H1 (cell line): ENCODE measurements around the gene NADK. TPM values are rescaled to one million over a fixed set of nuclear protein-coding genes. Genes with fewer than 3 reads are reported as not detected.

Experiments
- CTCF ChIA-PET: fragments of 300-600 bp; sonication (Branson Sonifier 250); formaldehyde crosslinking; loops from one replicate; lab custom pipeline; 2021; ENCODE audit not compliant: partially characterized antibody; lab: Charles Lee
- POLR2A ChIA-PET: fragments of 300-600 bp; sonication (Branson Sonifier 250); formaldehyde crosslinking; loops from one replicate; lab custom pipeline; 2021; ENCODE audit warnings: inconsistent platforms; ENCODE audit not compliant: partially characterized antibody; lab: Charles Lee
- DNase-seq, 2 experiments: peaks; one replicate each; pipeline versions ENCODE4 v3.0.0 to v3.0.0-alpha.2; 2010 to 2022; ENCODE audit warnings: low spot score in 2 of 2, low read depth in 1 of 2, mixed read lengths in 1 of 2
- FAIRE-seq: peaks from 2 replicates; lab custom pipeline; 2011; peaks lifted over from hg19 to GRCh38; lab: Jason Lieb, UNC
- H2AFZ ChIP-seq: 2 replicates; pipeline ENCODE4 v1.8.1; 2012; ENCODE audit warnings: low read length, inconsistent platforms
- H2AK5ac ChIP-seq: 2 replicates; pipeline ENCODE4 v1.6.1; 2013; ENCODE audit warnings: low read depth, low read length
- H2BK120ac ChIP-seq: replicated peaks from 2 replicates; pipeline ENCODE3; 2013; ENCODE audit warnings: low read depth, low read length, inconsistent platforms
- H2BK12ac ChIP-seq: 2 replicates; pipeline ENCODE4 v1.6.1; 2013; ENCODE audit warnings: low read depth, low read length
- H2BK15ac ChIP-seq: 2 replicates; pipeline ENCODE4 v1.6.1; 2013; ENCODE audit warnings: low read length
- H2BK20ac ChIP-seq: 2 replicates; pipeline ENCODE4 v1.6.1; 2013; ENCODE audit warnings: low read length
- H2BK5ac ChIP-seq: 2 replicates; pipeline ENCODE4 v1.6.1; 2013; ENCODE audit warnings: low read depth, low read length
- H3K14ac ChIP-seq: 2 replicates; pipeline ENCODE4 v1.6.1; 2013; ENCODE audit warnings: inconsistent platforms; ENCODE audit not compliant: insufficient read length
- H3K18ac ChIP-seq: 2 replicates; pipeline ENCODE4 v1.6.1; 2013; ENCODE audit warnings: low read length; ENCODE audit errors: extremely low read depth
- H3K23ac ChIP-seq: 2 replicates; pipeline ENCODE4 v1.6.1; 2013; ENCODE audit warnings: inconsistent platforms; ENCODE audit not compliant: insufficient read length
- H3K23me2 ChIP-seq: 2 replicates; pipeline ENCODE4 v1.6.1; 2013; ENCODE audit warnings: low read depth, low read length
- H3K27ac ChIP-seq: 2 replicates; pipeline ENCODE4 v1.6.1; 2011; ENCODE audit warnings: low read depth, low read length, inconsistent platforms
- H3K27me3 ChIP-seq, 4 experiments: replicated peaks in 1 of 4; 1 replicate in 1 of 4; 2 replicates in 3 of 4; pipeline versions ENCODE4 v1.6.1 to v1.8.1; 2011 to 2013; ENCODE audit warnings: low read length in 3 of 4, mild to moderate bottlenecking in 3 of 4, inconsistent platforms in 2 of 4, mixed read lengths in 2 of 4, moderate library complexity in 1 of 4; ENCODE audit not compliant: control insufficient read depth in 3 of 4, insufficient read depth in 3 of 4; ENCODE audit errors: extremely low read depth in 1 of 4
- H3K36me3 ChIP-seq, 4 experiments: 2 replicates each; pipeline versions ENCODE4 v1.6.1 to v1.8.1; 2011 to 2013; ENCODE audit warnings: mild to moderate bottlenecking in 4 of 4, low read length in 3 of 4, moderate library complexity in 2 of 4, control low read depth in 1 of 4, inconsistent platforms in 1 of 4; ENCODE audit not compliant: insufficient read depth in 4 of 4, control insufficient read depth in 2 of 4
- H3K4ac ChIP-seq: replicated peaks from 2 replicates; pipeline ENCODE3; 2013; ENCODE audit warnings: low read length, low read depth, mixed read lengths, inconsistent platforms; ENCODE audit not compliant: insufficient read length
- H3K4me1 ChIP-seq, 4 experiments: replicated peaks in 1 of 4; 1 replicate in 1 of 4; 2 replicates in 3 of 4; pipeline versions ENCODE4 v1.6.1 to v1.8.1; 2011 to 2013; ENCODE audit warnings: low read length in 3 of 4, inconsistent platforms in 2 of 4, mixed read lengths in 1 of 4; ENCODE audit not compliant: insufficient read depth in 4 of 4, control insufficient read depth in 3 of 4
- H3K4me2 ChIP-seq, 2 experiments: 2 replicates each; pipeline versions ENCODE4 v1.6.1 to v1.8.1; 2011 to 2013; ENCODE audit warnings: low read depth in 2 of 2, low read length in 2 of 2, control low read depth in 1 of 2, inconsistent platforms in 1 of 2, mild to moderate bottlenecking in 1 of 2; ENCODE audit not compliant: insufficient read depth in 1 of 2
- H3K4me3 ChIP-seq, 4 experiments: fragments of 200-600, 300-600 bp in 1 of 4; sonication (generic), shearing (Covaris generic), sonication (Bioruptor Twin) in 1 of 4; 2 replicates each; pipeline versions ENCODE4 v1.5.1 to v1.8.1; 2011 to 2016; ENCODE audit warnings: low read length in 4 of 4, low read depth in 3 of 4, control low read depth in 2 of 4, inconsistent platforms in 2 of 4, mild to moderate bottlenecking in 2 of 4, mixed read lengths in 1 of 4, moderate library complexity in 1 of 4; ENCODE audit not compliant: insufficient read depth in 2 of 4; ENCODE audit errors: extremely low read depth in 1 of 4
- H3K56ac ChIP-seq: replicated peaks from 2 replicates; pipeline ENCODE3; 2013; ENCODE audit warnings: low read depth, mild to moderate bottlenecking, mixed read lengths, low read length, inconsistent platforms; ENCODE audit not compliant: insufficient read length
- H3K79me1 ChIP-seq: 2 replicates; pipeline ENCODE4 v1.6.1; 2013; ENCODE audit warnings: low read depth, low read length, control low read depth
- H3K79me2 ChIP-seq, 2 experiments: 2 replicates each; pipeline versions ENCODE4 v1.6.1 to v1.8.1; 2012 to 2013; ENCODE audit warnings: low read length in 2 of 2, mild to moderate bottlenecking in 2 of 2, inconsistent platforms in 1 of 2; ENCODE audit not compliant: insufficient read depth in 2 of 2, control insufficient read depth in 1 of 2
- H3K9ac ChIP-seq, 4 experiments: replicated peaks in 1 of 4; 1 replicate in 1 of 4; 2 replicates in 3 of 4; pipeline versions ENCODE4 v1.6.1 to v1.8.1; 2011 to 2013; ENCODE audit warnings: low read depth in 3 of 4, low read length in 3 of 4, control low read depth in 2 of 4, mild to moderate bottlenecking in 2 of 4, moderate library complexity in 2 of 4, inconsistent platforms in 1 of 4; ENCODE audit errors: extremely low read depth in 1 of 4
- H3K9me3 ChIP-seq, 2 experiments: 2 replicates each; pipeline versions ENCODE4 v1.6.1 to v1.8.1; 2012 to 2013; ENCODE audit warnings: mild to moderate bottlenecking in 2 of 2, moderate library complexity in 2 of 2, control low read depth in 1 of 2, inconsistent platforms in 1 of 2, low read depth in 1 of 2, low read length in 1 of 2, mixed read lengths in 1 of 2; ENCODE audit not compliant: insufficient read depth in 2 of 2
- H4K20me1 ChIP-seq, 2 experiments: replicated peaks in 1 of 2; 2 replicates each; pipeline versions ENCODE3 to v1.8.1; 2011 to 2013; ENCODE audit warnings: inconsistent platforms in 2 of 2, low read length in 2 of 2, mild to moderate bottlenecking in 1 of 2; ENCODE audit not compliant: insufficient read depth in 2 of 2, control insufficient read depth in 1 of 2
- H4K5ac ChIP-seq: 2 replicates; pipeline ENCODE4 v1.6.1; 2013; ENCODE audit warnings: low read length, low read depth, mixed read lengths, inconsistent platforms; ENCODE audit not compliant: insufficient read length
- H4K8ac ChIP-seq: 2 replicates; pipeline ENCODE4 v1.8.0; 2013; ENCODE audit warnings: mild to moderate bottlenecking, moderate library complexity, low read length, inconsistent platforms; ENCODE audit not compliant: insufficient read depth; ENCODE audit errors: extremely low read depth
- H4K91ac ChIP-seq: replicated peaks from 2 replicates; pipeline ENCODE3; 2013; ENCODE audit warnings: low read length, mixed read lengths, inconsistent platforms; ENCODE audit not compliant: insufficient read length
- CREB1 ChIP-seq: IDR thresholded peaks from 2 replicates; pipeline ENCODE4 v1.6.1; 2012; ENCODE audit warnings: inconsistent platforms
- JUND ChIP-seq: IDR thresholded peaks from 2 replicates; pipeline ENCODE4 v1.6.1; 2011; ENCODE audit warnings: mild to moderate bottlenecking, improper control_type of control experiment, low read length
- PHF8 ChIP-seq: fragments of 200-600 bp; sonication (generic); conservative IDR thresholded peaks from 2 replicates; pipeline ENCODE4 v1.7.1; 2012; ENCODE audit warnings: low read depth, mild to moderate bottlenecking, inconsistent platforms, low read length, moderate library complexity
- TEAD4 ChIP-seq: IDR thresholded peaks from 2 replicates; pipeline ENCODE4 v1.6.1; 2012; ENCODE audit warnings: low read depth, low read length, inconsistent platforms, mixed read lengths
- WGBS, 2 experiments: shearing (Covaris generic) in 1 of 2; methylation state at CpG; one replicate each; pipeline versions ENCODE4 v1.1.6 to v1.1.7; 2013 to 2015; ENCODE audit warnings: low lambda C conversion rate in 2 of 2, mixed read lengths in 2 of 2, inconsistent platforms in 1 of 2, low coverage in 1 of 2, missing lambda C conversion rate in 1 of 2; ENCODE audit not compliant: insufficient replicate concordance in 2 of 2, insufficient coverage in 1 of 2, insufficient read length in 1 of 2; ENCODE audit errors: extremely low coverage in 1 of 2, missing lambda C conversion rate in 1 of 2; 5-methylcytosine and 5-hydroxymethylcytosine counted together
- polyA plus RNA-seq, 7 experiments: library from polyadenylated mRNA; depleted of rRNA in 3 of 7; stranded (reverse) in 5 of 7; unstranded in 2 of 7; fragments of >200 nt in 5 of 7; fragments of 200-250 nt in 2 of 7; gene quantifications; 1 replicate in 5 of 7; 2 replicates in 1 of 7; 4 replicates in 1 of 7; pipeline versions ENCODE4 v1.2.1 to v1.2.3, GENCODE V29; 2011 to 2013; ENCODE audit warnings: missing spikeins in 2 of 7, mixed read lengths in 2 of 7
- total RNA-seq: library from RNA; stranded (reverse); fragmentation: NEBNext Ultra II Directional; extraction: Animal tissue kit (Norgen Biotek cat#: 25700); gene quantifications from 2 replicates; pipeline ENCODE4 v1.2.1, GENCODE V29; 2021

NADK gene
- total and polyA plus RNA-seq, 2 of the 8 experiments (the other 6 are each of a cell fraction or from before 2014, with no cell fraction given): 78.0 to 89.7 TPM

- POLR2A ChIA-PET: interaction anchor here (1.3 kb wide), 1 partner anchor 92 kb away, joined by 5 read pairs; no protein-coding TSS in a partner anchor
- no peak overlapping the region for H4K8ac ChIP-seq
- no peak for FAIRE-seq
These were observed 26.0 kb upstream of the NADK start for GRCh38 chr1:1804301-1804700.

More at GRCh38 chr1:1804301-1804700, 26.0 kb upstream of the NADK start:
- H2BK120ac ChIP-seq: no peak overlapping the region
- no peak overlapping the region for H3K18ac ChIP-seq
- no peak overlapping the region for H3K27ac ChIP-seq
- no peak overlapping the region for H4K5ac ChIP-seq
- no peak overlapping the region for H3K4me2 ChIP-seq
- CTCF ChIA-PET: interaction anchor here (0.7 to 2.7 kb wide), 4 partner anchors 15 to 102 kb away, joined by 3 to 8 read pairs (median 4); no protein-coding TSS in a partner anchor
- H2BK15ac ChIP-seq: no peak overlapping the region
- no peaks in the 10 kb centered on the region for H3K27me3 ChIP-seq
- no peak overlapping the region for H3K4me3 ChIP-seq
- H3K4ac ChIP-seq: no peak overlapping the region
- H4K20me1 ChIP-seq: peaks cover 4 to 8% of the 10 kb centered on the region in 2 experiments
- H3K79me1 ChIP-seq: peaks cover 2% of the 10 kb centered on the region; the same call in 1 of the 2 replicates
- no peaks in the 10 kb centered on the region for H3K4me1 ChIP-seq
- H3K23me2 ChIP-seq: no peaks in the 10 kb centered on the region
- H3K14ac ChIP-seq: no peak overlapping the region
- no peak for TF ChIP-seq TEAD4
- no peak for TF ChIP-seq PHF8
- no peak for TF ChIP-seq CREB1
- TF ChIP-seq JUND: no peak
- DNase-seq: no peak
- no peak overlapping the region for H2BK12ac ChIP-seq
- H3K36me3 ChIP-seq: peaks cover 4 to 64% (median 30%) of the 10 kb centered on the region in 4 experiments; a peak in 7 of 8 replicates
- H2AK5ac ChIP-seq: no peak overlapping the region
- H3K9me3 ChIP-seq: no peaks in the 10 kb centered on the region
- H2BK5ac ChIP-seq: no peak overlapping the region
- no peak overlapping the region for H2AFZ ChIP-seq
- WGBS, 2 experiments: 93% methylated on average over 8 of the region's 8 CpGs; no CpG with 5 or more reads in 1 of the 2 experiments
- no peak overlapping the region for H3K56ac ChIP-seq
- H3K9ac ChIP-seq: no peak overlapping the region
- no peak overlapping the region for H2BK20ac ChIP-seq
- no peak overlapping the region for H3K23ac ChIP-seq
- no peak overlapping the region for H4K91ac ChIP-seq
- H3K79me2 ChIP-seq: peaks cover 0 to 33% of the 10 kb centered on the region in 2 experiments; a peak in 2 of 4 replicates
